ENCODE data around the gene TIAM2.

DNA sequence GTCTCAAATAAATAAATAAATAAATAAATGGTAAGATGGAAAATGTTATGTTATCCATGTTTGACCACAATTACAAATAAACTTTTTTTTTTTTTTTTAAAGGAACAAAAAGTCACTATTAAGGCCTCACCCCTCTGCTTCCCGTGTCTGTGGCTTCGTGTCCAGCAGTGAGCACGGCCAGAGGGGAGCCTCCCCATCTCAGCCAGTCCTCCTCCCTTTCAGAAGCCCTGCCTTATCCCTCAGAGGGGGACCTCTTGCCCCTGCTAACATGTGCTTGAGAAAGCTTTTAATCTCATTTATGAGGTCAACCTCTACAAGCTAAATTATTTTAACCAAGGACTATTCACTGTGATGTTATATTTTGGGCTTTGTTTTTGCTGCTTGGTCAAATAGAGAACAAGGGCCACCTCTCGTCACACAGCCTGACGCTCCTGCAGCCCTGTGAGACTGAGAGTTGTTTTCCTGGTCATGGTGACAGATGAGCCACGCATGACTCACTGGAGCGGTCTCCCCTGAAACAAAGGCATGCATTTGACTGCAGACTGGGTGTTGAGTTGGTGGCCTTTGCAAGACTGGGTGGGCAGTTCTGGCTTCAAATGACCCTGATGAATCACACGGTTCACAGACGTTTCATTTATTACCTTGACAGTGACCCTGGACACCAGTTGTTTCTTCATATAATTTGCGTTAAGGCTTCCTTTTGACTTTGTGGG, 131.8 kb downstream of the TIAM2 start:
- TF ChIP-seq, protein P1, sequence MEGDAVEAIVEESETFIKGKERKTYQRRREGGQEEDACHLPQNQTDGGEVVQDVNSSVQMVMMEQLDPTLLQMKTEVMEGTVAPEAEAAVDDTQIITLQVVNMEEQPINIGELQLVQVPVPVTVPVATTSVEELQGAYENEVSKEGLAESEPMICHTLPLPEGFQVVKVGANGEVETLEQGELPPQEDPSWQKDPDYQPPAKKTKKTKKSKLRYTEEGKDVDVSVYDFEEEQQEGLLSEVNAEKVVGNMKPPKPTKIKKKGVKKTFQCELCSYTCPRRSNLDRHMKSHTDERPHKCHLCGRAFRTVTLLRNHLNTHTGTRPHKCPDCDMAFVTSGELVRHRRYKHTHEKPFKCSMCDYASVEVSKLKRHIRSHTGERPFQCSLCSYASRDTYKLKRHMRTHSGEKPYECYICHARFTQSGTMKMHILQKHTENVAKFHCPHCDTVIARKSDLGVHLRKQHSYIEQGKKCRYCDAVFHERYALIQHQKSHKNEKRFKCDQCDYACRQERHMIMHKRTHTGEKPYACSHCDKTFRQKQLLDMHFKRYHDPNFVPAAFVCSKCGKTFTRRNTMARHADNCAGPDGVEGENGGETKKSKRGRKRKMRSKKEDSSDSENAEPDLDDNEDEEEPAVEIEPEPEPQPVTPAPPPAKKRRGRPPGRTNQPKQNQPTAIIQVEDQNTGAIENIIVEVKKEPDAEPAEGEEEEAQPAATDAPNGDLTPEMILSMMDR (IDR thresholded peaks at IDR 0.05): no peak
- TF ChIP-seq POLR2AphosphoS5 (IDR thresholded peaks at IDR 0.05) (no peak), POLR2A (IDR thresholded peaks at IDR 0.05) (no peak), EP300 (IDR thresholded peaks at IDR 0.05) (no peak)

All from sigmoid colon (tissue), 4 donors.